Putamen (tissue), 1 donor: ENCODE data around the gene SNX15.

Source experiments
- DNase-seq: peaks from one replicate; pipeline ENCODE4 v3.0.0-alpha.2; 2016; ENCODE audit warnings: low spot score

Gene SNX15

DNA sequence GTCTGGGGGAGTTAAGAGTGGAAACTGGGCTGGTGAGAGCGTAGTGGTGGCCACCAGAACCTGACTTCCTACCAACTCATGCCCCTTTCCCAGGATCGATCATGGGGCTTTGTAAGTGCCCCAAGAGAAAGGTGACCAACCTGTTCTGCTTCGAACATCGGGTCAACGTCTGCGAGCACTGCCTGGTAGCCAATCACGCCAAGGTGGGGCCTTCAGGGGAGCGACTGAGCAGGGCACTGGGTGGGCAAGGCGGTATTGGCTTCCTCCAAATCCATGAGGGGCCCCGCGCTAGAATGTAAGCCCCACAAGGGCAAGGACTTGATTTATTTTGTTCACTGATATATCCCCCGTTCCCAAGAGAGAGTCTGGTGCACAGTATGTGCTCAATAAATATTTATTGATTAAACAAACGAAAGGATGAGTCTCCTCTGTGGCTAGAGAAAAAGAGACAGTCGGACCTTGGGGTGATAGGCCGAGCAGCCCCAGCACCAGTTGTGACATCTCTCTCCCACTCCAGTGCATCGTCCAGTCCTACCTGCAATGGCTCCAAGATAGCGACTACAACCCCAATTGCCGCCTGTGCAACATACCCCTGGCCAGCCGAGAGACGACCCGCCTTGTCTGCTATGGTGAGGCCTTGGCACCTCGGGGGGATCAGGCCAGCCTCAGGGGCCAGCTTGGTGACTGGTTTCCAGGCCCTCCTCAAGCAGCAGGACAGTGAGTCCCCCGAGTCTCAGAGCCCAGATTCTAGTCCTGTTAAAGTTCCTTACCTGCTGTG, 57.5 kb downstream of the SNX15 start:
- no peak for DNase-seq

DNA sequence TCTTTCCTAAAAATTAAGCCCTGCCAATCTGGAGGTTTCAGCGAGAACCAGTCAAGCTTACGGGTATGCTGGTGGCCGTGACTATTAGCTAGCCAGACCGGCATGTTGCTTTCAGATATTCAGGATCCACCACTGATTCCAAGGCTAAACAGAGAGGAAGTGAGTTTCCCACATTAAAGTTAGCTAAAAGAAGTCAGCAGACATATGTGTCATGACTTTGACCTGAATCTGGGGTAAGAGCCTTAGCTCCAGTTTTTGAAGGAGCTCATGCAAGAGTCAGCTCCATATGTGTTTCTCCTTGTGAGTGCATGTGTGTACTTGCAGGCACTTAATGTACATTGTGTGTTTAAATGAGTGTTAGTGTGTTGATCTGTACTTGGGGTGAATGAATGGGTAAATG, 58.2 kb downstream of the SNX15 start:
- no peak for DNase-seq

GRCh38 chr11:65086809-65087208, 59.6 kb downstream of the SNX15 start:
- no peak for DNase-seq

DNA sequence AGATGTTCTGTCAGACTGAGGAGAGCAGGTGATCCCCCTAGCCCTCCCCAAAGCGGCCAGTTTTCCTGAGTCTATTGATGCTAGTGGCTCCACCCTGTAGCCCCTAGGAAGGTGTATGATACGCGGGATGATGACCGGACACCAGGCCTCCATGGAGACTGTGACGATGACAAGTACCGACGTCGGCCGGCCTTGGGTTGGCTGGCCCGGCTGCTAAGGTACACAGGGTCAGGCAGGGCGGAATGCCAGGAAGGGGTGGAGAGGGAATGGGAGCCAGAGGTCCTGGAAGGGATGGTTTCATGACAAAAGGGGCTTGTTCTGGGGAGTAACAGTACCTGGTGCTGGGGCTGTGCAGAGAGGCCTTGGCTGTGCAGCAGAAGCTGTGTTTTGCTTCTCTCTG, 60.0 kb downstream of the SNX15 start:
- no peak for DNase-seq

- DNase-seq: no peak
Measured at GRCh38 chr11:65087827-65088226, 60.6 kb downstream of the SNX15 start.

GRCh38 chr11:65089621-65090020, 62.4 kb downstream of the SNX15 start:
- no peak for DNase-seq
